WTC11 (cell line): ENCODE data around the gene FAM236D. TPM values are rescaled to one million over a fixed set of nuclear protein-coding genes. Genes with fewer than 3 reads are reported as not detected.
A peak's percentile ranks its signal among the peaks of the same experiment; 100 is the strongest.
"Not testable (repeated sequence)": the region's sequence is repeated elsewhere in the genome, so short reads cannot be mapped to it uniquely, and the experiment has no call there.

Source experiments
- ATAC-seq: fragments of 200-7000 bp; cut with Tn5 transposase; 2 replicates; pipeline ENCODE4 v1.10.0; 2021; ENCODE audit warnings: mild to moderate bottlenecking, moderate library complexity
- Bru-seq: library from RNA; stranded (reverse); fragments of 400-500 nt; gene quantifications from one replicate; lab custom pipeline; 2021; lab: Mats Ljungman, UMichigan
- CTCF ChIA-PET: fragments of 300-600 bp; sonication (Branson Sonifier 250); formaldehyde crosslinking; loops from one replicate; lab custom pipeline; 2021; ENCODE audit warnings: antibody characterized with exemption; lab: Charles Lee
- POLR2A ChIA-PET: fragments of 350-600 bp; sonication (Branson Sonifier 250); formaldehyde crosslinking; loops from one replicate; lab custom pipeline; 2021; ENCODE audit warnings: antibody characterized with exemption; lab: Charles Lee
- DNase-seq: peaks from one replicate; pipeline ENCODE4 v3.0.0; 2021; ENCODE audit warnings: low spot score
- H3K27ac Mint-ChIP-seq: 2 replicates; pipeline ENCODE4 v1.8.0; 2021; ENCODE audit warnings: mixed read lengths
- H3K27me3 Mint-ChIP-seq: 2 replicates; pipeline ENCODE4 v1.8.0; 2021; ENCODE audit warnings: low read depth, mild to moderate bottlenecking, moderate library complexity, mixed read lengths
- H3K36me3 Mint-ChIP-seq: 2 replicates; pipeline ENCODE4 v1.8.0; 2021; ENCODE audit warnings: mixed read lengths
- H3K4me1 Mint-ChIP-seq: 2 replicates; pipeline ENCODE4 v1.8.0; 2022; ENCODE audit warnings: mixed read lengths
- H3K4me3 Mint-ChIP-seq: 2 replicates; pipeline ENCODE4 v1.8.0; 2021; ENCODE audit warnings: mild to moderate bottlenecking, moderate library complexity, mixed read lengths
- H3K9me3 Mint-ChIP-seq: 2 replicates; pipeline ENCODE4 v1.8.0; 2021; ENCODE audit warnings: mixed read lengths
- long read RNA-seq, 3 experiments: library from RNA in 1 of 3; library from capped mRNA in 1 of 3; library from polyadenylated mRNA in 1 of 3; unstranded in 2 of 3; stranded (forward) in 1 of 3; transcript quantifications; one replicate each; pipeline ENCODE4 v2.0.0, GENCODE V29; 2021
- total RNA-seq: library from RNA; stranded (reverse); gene quantifications from 3 replicates; pipeline ENCODE4 v1.2.3, GENCODE V29; 2021

The FAM236D gene
- total RNA-seq (not detected in 3 replicates), Bru-seq, nascent RNA (not detected)
- long read RNA-seq, experiment 1, result 0 reads
- long read RNA-seq, experiment 2, result 0 reads
- long read RNA-seq, experiment 3, result 0 reads

DNA sequence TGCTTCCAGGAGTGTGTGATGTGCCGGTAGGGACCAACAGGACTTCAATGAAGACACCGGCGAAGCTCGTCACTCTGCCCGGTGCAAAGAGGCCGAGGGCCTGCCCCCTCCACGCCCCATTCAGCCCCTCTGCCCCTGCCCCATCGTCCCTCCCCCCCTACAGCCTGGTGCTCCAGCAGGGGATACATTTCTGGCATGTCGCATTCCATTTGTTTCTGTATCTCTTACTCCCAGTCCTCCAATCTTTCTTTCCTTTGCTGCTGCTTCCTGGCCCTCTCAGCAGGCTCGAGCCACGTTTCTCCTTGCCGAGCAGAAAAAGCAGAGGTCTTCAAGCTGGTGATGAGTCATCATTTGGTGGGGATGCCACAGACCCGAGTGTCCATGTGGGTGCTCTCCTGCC lies at the start of gene FAM236D:
FAM236D (minus strand) TSS at position 101 of the 400 bp plus-strand sequence; CDS start at position 1, 100 bp downstream.
- H3K27ac Mint-ChIP-seq, H3K4me1 Mint-ChIP-seq, H3K4me3 Mint-ChIP-seq, H3K27me3 Mint-ChIP-seq, H3K36me3 Mint-ChIP-seq, CTCF ChIA-PET, ATAC-seq, DNase-seq, POLR2A ChIA-PET, H3K9me3 Mint-ChIP-seq: not testable (repeated sequence)

- H3K9me3 Mint-ChIP-seq, ATAC-seq, H3K4me1 Mint-ChIP-seq, CTCF ChIA-PET, DNase-seq, H3K27me3 Mint-ChIP-seq, H3K4me3 Mint-ChIP-seq, POLR2A ChIA-PET, H3K36me3 Mint-ChIP-seq, H3K27ac Mint-ChIP-seq: not testable (repeated sequence)
These were observed 29.5 kb upstream of the FAM236D start for GRCh38 chrX:72837532-72837931.

- H3K36me3 Mint-ChIP-seq, POLR2A ChIA-PET, CTCF ChIA-PET, H3K9me3 Mint-ChIP-seq, DNase-seq, H3K27ac Mint-ChIP-seq, H3K4me1 Mint-ChIP-seq, H3K27me3 Mint-ChIP-seq, H3K4me3 Mint-ChIP-seq: not testable (repeated sequence)
- peak; percentile 93 for ATAC-seq
These were observed 22.7 kb upstream of the FAM236D start for GRCh38 chrX:72830701-72831100.

DNA sequence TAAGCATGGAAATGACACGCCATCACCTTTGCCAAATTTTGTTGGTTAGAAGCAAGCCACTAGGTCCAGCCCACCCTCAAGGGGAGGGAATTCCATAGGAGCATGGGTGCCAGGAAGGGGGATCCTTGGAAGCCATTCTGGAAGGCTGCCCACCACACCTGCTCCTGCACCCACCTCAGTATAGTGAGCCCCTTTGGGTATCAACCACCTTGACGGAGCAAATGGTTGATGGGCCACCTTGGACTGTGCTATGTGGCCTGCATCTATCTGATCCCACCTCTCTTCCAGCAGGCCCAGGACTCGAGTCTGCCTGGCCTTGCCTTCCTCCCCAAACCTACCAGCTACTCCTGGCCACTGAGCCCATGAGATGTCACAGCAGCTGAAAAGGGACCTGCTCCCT lies 17.6 kb downstream of the FAM236D start:
- ATAC-seq, DNase-seq, H3K36me3 Mint-ChIP-seq, H3K27me3 Mint-ChIP-seq, H3K4me3 Mint-ChIP-seq, H3K4me1 Mint-ChIP-seq, H3K9me3 Mint-ChIP-seq, POLR2A ChIA-PET, H3K27ac Mint-ChIP-seq, CTCF ChIA-PET: not testable (repeated sequence)

DNA sequence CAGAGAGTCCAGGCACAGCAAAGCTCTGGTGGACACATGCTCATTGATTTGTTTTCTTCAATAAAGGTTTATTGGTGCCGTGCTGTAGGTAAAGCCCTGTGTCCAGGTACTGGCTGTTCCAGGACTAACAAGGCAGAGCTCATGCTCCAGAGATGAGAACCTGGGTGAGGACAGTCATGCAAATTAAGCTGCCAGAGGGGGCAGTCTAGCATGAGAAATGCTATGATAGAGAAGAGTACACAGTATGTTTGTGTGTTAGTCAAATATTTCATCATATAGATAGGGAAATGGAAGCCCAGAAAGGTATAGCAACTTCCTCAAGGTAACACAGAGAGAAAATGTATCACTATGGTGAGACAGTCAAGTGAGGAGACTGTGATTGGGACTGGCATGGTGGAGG lies 19.9 kb downstream of the FAM236D start:
- not testable (repeated sequence) for H3K9me3 Mint-ChIP-seq

GRCh38 chrX:72783964-72784363 lies 24.0 kb downstream of the FAM236D start:
- POLR2A ChIA-PET, H3K9me3 Mint-ChIP-seq, H3K27me3 Mint-ChIP-seq, DNase-seq, H3K27ac Mint-ChIP-seq, H3K4me1 Mint-ChIP-seq, CTCF ChIA-PET, H3K36me3 Mint-ChIP-seq, H3K4me3 Mint-ChIP-seq: not testable (repeated sequence)
- peak; percentile 53 for ATAC-seq

More for the DNA sequence above, 19.9 kb downstream of the FAM236D start:
- H3K27ac Mint-ChIP-seq, CTCF ChIA-PET, H3K4me1 Mint-ChIP-seq, ATAC-seq, DNase-seq, POLR2A ChIA-PET, H3K27me3 Mint-ChIP-seq, H3K4me3 Mint-ChIP-seq, H3K36me3 Mint-ChIP-seq: not testable (repeated sequence)

- POLR2A ChIA-PET, H3K27ac Mint-ChIP-seq, H3K4me1 Mint-ChIP-seq, CTCF ChIA-PET, ATAC-seq, H3K27me3 Mint-ChIP-seq, H3K9me3 Mint-ChIP-seq, H3K4me3 Mint-ChIP-seq, H3K36me3 Mint-ChIP-seq, DNase-seq: not testable (repeated sequence)
These were observed 24.6 kb downstream of the FAM236D start for GRCh38 chrX:72783365-72783936.

- DNase-seq, CTCF ChIA-PET, H3K27me3 Mint-ChIP-seq, H3K36me3 Mint-ChIP-seq, ATAC-seq, H3K9me3 Mint-ChIP-seq, H3K4me1 Mint-ChIP-seq, H3K27ac Mint-ChIP-seq, POLR2A ChIA-PET, H3K4me3 Mint-ChIP-seq: not testable (repeated sequence)
These were observed 25.4 kb downstream of the FAM236D start, which contains the start of gene FAM236B for GRCh38 chrX:72782560-72782959. FAM236B (minus strand) TSS chrX:72782660; CDS start chrX:72782560, 100 bp downstream.

DNA sequence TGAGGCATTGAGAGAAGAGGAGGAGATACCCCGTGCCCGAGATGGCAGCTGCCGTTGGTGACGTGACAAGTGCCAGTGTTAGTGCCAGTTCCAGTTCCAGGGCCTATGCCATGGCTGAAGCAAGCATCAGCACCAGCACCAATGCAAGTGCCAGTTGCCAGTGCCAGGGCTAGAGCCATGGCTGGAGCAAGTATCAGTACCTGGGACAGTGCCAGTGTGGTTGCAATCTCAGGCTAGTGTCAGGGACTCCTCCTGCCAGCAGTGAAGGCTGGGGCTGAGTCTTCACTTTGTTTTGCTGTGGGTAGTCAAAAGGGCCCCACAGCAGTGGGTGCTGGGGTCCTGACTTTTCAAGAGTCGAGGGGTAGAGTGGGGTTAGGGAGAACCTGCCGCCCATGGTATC lies 29.9 kb downstream of the FAM236D start:
- DNase-seq, H3K4me3 Mint-ChIP-seq, H3K27ac Mint-ChIP-seq, H3K4me1 Mint-ChIP-seq, H3K27me3 Mint-ChIP-seq, H3K36me3 Mint-ChIP-seq, ATAC-seq, H3K9me3 Mint-ChIP-seq, POLR2A ChIA-PET, CTCF ChIA-PET: not testable (repeated sequence)

GRCh38 chrX:72777467-72777790 lies 30.6 kb downstream of the FAM236D start:
- H3K4me3 Mint-ChIP-seq, H3K27ac Mint-ChIP-seq, H3K27me3 Mint-ChIP-seq, POLR2A ChIA-PET, CTCF ChIA-PET, H3K4me1 Mint-ChIP-seq, H3K9me3 Mint-ChIP-seq, H3K36me3 Mint-ChIP-seq, DNase-seq: not testable (repeated sequence)
- peak; percentile 46 for ATAC-seq

DNA sequence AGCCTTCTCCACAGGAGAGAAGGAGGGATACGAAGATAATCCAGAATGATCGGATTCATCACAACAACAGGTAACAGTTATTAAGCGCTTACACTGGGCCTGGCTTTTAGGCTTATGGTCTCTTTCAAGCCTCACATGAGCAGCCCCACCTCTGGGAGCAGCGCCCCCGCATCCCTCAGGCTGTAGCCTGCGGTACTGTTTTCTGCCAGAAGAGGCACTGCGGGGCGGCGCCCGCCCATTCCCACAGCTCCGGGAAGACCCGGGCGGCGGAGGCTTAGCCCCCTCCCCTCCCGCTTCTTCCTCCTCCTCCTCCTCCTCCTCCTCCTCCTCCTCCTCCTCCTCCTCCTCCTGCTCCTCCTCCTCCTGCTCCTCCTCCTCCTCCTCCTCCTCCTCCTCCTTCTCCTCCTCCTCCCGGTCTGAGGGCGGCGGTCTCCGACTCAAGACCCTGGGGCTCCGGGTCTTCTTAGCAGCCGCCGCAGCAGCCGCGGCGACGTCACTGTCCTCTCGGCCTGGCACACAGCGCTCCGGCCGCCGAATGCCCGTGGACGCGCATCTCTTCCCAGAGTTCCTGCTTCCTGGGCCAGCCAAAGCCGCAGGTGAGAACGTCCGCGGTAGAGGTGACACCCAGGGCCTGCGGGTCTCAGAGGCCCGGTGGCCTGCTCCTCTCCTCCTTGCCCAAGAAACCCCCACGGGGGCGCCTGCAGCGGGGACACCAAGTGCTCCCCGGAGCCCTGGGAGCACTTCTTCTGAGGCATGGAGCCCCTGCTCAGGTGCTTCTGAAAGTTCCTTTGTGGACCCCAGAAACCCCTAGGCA lies 31.1 kb downstream of the FAM236D start, which contains the start of gene DMRTC1B:
DMRTC1B (plus strand) TSS at position 238 of the 814 bp plus-strand sequence. CDS start 68,246 bp downstream, outside the sequence.
- ATAC-seq, result peak; percentile 89
- H3K4me3 Mint-ChIP-seq, H3K4me1 Mint-ChIP-seq, POLR2A ChIA-PET, H3K27me3 Mint-ChIP-seq, H3K9me3 Mint-ChIP-seq, H3K27ac Mint-ChIP-seq, CTCF ChIA-PET, DNase-seq, H3K36me3 Mint-ChIP-seq: not testable (repeated sequence)

GRCh38 chrX:72760454-72760853 lies 47.6 kb downstream of the FAM236D start:
- H3K27me3 Mint-ChIP-seq, H3K27ac Mint-ChIP-seq, DNase-seq, POLR2A ChIA-PET, H3K36me3 Mint-ChIP-seq, CTCF ChIA-PET, H3K4me1 Mint-ChIP-seq, H3K9me3 Mint-ChIP-seq, H3K4me3 Mint-ChIP-seq: not testable (repeated sequence)
- peak; percentile 60 for ATAC-seq
